Hepatocyte (in vitro differentiated cells): ENCODE data around the gene UBIAD1. TPM values are rescaled to one million over a fixed set of nuclear protein-coding genes. Genes with fewer than 3 reads are reported as not detected.

Experiments
- DNase-seq: peaks from one replicate; pipeline ENCODE4 v3.0.0-alpha.2; 2016; ENCODE audit warnings: low spot score
- H2AFZ ChIP-seq: fragments of 200-600 bp; sonication (generic); 2 replicates; pipeline ENCODE4 v1.6.0; 2016; ENCODE audit warnings: antibody characterized with exemption, mild to moderate bottlenecking
- H3K27ac ChIP-seq: fragments of 200-600 bp; sonication (generic); 2 replicates; pipeline ENCODE4 v1.5.1; 2016; ENCODE audit warnings: mild to moderate bottlenecking
- H3K27me3 ChIP-seq: fragments of 200-600 bp; sonication (generic); 2 replicates; pipeline ENCODE4 v1.6.1; 2016
- H3K36me3 ChIP-seq: fragments of 200-600 bp; sonication (generic); replicated peaks from 2 replicates; pipeline ENCODE4 v1.5.1; 2016; ENCODE audit warnings: low read depth; ENCODE audit not compliant: insufficient read depth
- H3K4me1 ChIP-seq: fragments of 200-600 bp; sonication (generic); 2 replicates; pipeline ENCODE4 v1.5.1; 2016; ENCODE audit warnings: mild to moderate bottlenecking, moderate library complexity; ENCODE audit not compliant: insufficient read depth
- H3K4me2 ChIP-seq: fragments of 200-600 bp; sonication (generic); 2 replicates; pipeline ENCODE4 v1.6.0; 2016
- H3K4me3 ChIP-seq: fragments of 200-600 bp; sonication (generic); 2 replicates; pipeline ENCODE4 v1.5.1; 2016; ENCODE audit warnings: mild to moderate bottlenecking
- H3K79me2 ChIP-seq: fragments of 200-600 bp; sonication (generic); 2 replicates; pipeline ENCODE4 v1.6.0; 2017; ENCODE audit warnings: mild to moderate bottlenecking
- H3K9me2 ChIP-seq: fragments of 200-600 bp; sonication (generic); replicated peaks from 2 replicates; pipeline ENCODE4 v1.6.0; 2017; ENCODE audit warnings: mild to moderate bottlenecking; ENCODE audit not compliant: insufficient read depth
- H3K9me3 ChIP-seq: fragments of 200-600 bp; sonication (generic); 2 replicates; pipeline ENCODE4 v1.5.1; 2016; ENCODE audit warnings: low read depth, mild to moderate bottlenecking
- H4K20me1 ChIP-seq: fragments of 200-600 bp; sonication (generic); 2 replicates; pipeline ENCODE4 v1.6.0; 2016; ENCODE audit warnings: mild to moderate bottlenecking; ENCODE audit not compliant: insufficient read depth, poor library complexity, severe bottlenecking
- EZH2 ChIP-seq: fragments of 200-600 bp; sonication (generic); IDR thresholded peaks from 2 replicates; pipeline ENCODE4 v1.6.1; 2016; ENCODE audit warnings: antibody characterized with exemption, mild to moderate bottlenecking, borderline replicate concordance
- EZH2phosphoT487 ChIP-seq: fragments of 200-600 bp; sonication (generic); IDR thresholded peaks from one replicate; pipeline ENCODE4 v1.6.1; 2018; ENCODE audit warnings: antibody characterized with exemption, mild to moderate bottlenecking, low read depth, moderate library complexity; ENCODE audit not compliant: unreplicated experiment, severe bottlenecking
- WGBS: methylation state at CpG from one replicate; pipeline ENCODE4 v1.1.6; 2016; ENCODE audit warnings: low lambda C conversion rate; ENCODE audit errors: missing lambda C conversion rate; 5-methylcytosine and 5-hydroxymethylcytosine counted together
- polyA plus RNA-seq: library from polyadenylated mRNA; unstranded; fragments of >200 nt; fragmentation: Nextera tagmentation; extraction: Ambion mirVana; gene quantifications from 2 replicates; pipeline ENCODE4 v1.2.1, GENCODE V29; 2016
- total RNA-seq: library from RNA; depleted of rRNA; stranded (reverse); fragments of >200 nt; gene quantifications from 2 replicates; pipeline ENCODE4 v1.2.3, GENCODE V29; 2014
- TF ChIP-seq, protein P1 (sequence below): fragments of 200-600 bp; sonication (generic); IDR thresholded peaks from 2 replicates; pipeline ENCODE4 v1.5.1; 2016; ENCODE audit warnings: antibody characterized with exemption, mild to moderate bottlenecking; ENCODE audit not compliant: poor library complexity

Gene UBIAD1
- total and polyA plus RNA-seq, 2 experiments from 2014 or later: 9.1 to 18.3 TPM

DNA sequence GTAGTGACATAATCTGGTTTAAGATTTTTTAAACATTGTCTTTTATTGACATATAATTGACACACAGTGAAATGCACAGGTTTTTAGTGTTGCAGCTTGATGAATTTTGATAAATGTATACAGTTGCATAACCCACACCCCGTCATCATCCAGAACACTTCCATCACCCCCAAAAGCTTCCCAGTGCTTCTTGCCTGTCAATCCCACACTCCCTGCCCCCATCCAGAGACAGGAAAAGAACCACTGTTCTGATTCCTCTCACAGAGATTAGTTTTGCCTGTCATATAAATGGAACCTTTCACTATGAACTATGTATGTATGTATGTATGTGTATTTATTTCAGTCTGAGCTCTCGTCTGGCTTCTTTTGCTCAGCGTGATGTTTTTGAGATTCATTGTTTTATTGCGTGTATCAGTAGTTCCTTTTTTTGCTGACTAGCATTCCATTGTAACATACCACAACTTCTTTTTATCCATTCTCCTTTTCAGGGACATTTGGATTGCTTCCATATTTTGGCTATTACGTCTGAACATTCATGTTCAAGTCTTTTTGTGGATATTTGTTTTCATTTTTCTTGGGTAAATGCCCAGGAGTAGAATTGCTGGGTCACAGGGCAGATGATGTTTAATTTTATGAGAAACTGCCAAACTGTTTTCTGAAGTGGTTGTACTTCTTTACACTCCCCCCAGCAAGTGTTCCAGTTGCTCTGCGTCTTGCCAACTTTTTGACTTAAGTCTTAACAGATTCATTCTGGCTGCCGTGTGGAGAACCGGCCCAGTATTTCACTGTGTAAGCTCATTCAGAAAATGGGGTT lies 8.7 kb downstream of the UBIAD1 start:
- H3K4me2 ChIP-seq: no peak overlapping the region
- H3K27ac ChIP-seq: no peak overlapping the region

DNA sequence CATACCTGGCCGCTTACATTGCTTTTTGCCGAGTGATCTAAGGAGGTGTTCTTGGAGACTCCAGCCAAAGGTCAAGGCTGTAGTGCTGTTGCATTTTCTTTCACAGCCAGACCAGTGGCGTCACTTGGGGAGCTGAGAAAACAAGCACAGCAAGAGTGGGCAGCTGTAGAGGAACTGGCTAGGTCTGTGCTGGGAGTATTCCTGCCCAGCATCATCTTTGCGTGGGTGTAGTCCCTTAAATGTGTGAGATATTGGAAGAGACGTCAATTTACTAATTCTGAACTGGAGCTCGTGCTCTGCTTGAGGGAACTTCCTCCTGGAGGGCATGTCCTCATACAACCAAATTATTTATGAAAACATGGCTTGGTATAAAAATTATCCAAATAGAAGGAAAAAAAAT lies 10.2 kb downstream of the UBIAD1 start:
- Histone ChIP-seq H3K9me3 (no peaks in the 10 kb centered on the region), H3K4me1 (no peaks in the 10 kb centered on the region), H3K4me3 (no peak overlapping the region), H4K20me1 (peaks cover 6% of the 10 kb centered on the region), H3K36me3 (no peaks in the 10 kb centered on the region), H2AFZ (no peak overlapping the region), H3K27me3 (no peaks in the 10 kb centered on the region), H3K4me2 (no peak overlapping the region), H3K9me2 (no peaks in the 10 kb centered on the region), H3K79me2 (peaks cover 3% of the 10 kb centered on the region), H3K27ac (no peak overlapping the region)
- TF ChIP-seq EZH2: no peak
- no peak for TF ChIP-seq EZH2phosphoT487
- TF ChIP-seq, protein P1, sequence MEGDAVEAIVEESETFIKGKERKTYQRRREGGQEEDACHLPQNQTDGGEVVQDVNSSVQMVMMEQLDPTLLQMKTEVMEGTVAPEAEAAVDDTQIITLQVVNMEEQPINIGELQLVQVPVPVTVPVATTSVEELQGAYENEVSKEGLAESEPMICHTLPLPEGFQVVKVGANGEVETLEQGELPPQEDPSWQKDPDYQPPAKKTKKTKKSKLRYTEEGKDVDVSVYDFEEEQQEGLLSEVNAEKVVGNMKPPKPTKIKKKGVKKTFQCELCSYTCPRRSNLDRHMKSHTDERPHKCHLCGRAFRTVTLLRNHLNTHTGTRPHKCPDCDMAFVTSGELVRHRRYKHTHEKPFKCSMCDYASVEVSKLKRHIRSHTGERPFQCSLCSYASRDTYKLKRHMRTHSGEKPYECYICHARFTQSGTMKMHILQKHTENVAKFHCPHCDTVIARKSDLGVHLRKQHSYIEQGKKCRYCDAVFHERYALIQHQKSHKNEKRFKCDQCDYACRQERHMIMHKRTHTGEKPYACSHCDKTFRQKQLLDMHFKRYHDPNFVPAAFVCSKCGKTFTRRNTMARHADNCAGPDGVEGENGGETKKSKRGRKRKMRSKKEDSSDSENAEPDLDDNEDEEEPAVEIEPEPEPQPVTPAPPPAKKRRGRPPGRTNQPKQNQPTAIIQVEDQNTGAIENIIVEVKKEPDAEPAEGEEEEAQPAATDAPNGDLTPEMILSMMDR: no peak
- DNase-seq: no peak
- WGBS: 97% methylated on average over 6 of the region's 6 CpGs

More for the DNA sequence above, 8.7 kb downstream of the UBIAD1 start:
- no peak overlapping the region for H3K4me3 ChIP-seq
- no peaks in the 10 kb centered on the region for H3K9me2 ChIP-seq
- DNase-seq: no peak
- TF ChIP-seq EZH2phosphoT487 (no peak), EZH2 (no peak)
- TF ChIP-seq, protein P1: no peak
- peaks cover 6% of the 10 kb centered on the region for H4K20me1 ChIP-seq
- no peaks in the 10 kb centered on the region for H3K27me3 ChIP-seq
- H3K9me3 ChIP-seq: no peaks in the 10 kb centered on the region
- WGBS: 81% methylated on average over 8 of the region's 8 CpGs
- H3K79me2 ChIP-seq: peaks cover 15% of the 10 kb centered on the region
- no peaks in the 10 kb centered on the region for H3K36me3 ChIP-seq
- no peak overlapping the region for H2AFZ ChIP-seq
- no peaks in the 10 kb centered on the region for H3K4me1 ChIP-seq

DNA sequence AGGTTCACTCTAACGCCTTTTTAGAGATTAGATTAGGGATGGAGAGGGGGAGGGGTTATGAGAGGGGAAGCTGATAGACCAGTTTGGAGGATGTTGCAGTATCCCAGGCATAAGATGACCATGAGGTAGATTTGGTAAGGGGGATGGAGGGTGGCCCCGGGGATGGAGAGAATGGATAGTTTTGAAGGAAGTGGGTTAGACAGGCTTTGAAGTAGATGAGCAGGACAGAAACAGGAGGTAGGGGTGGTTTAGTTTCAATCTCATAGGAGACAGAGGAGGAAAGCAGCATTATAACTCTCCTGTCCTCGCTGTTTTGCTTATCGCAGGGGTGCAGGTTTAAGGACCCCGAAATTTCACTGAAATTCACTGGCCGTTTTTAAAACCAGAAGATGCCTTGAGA lies 11.8 kb downstream of the UBIAD1 start:
- Histone ChIP-seq H3K4me1 (no peaks in the 10 kb centered on the region), H3K27me3 (no peaks in the 10 kb centered on the region), H4K20me1 (peaks cover under 1% of the 10 kb centered on the region), H3K4me3 (no peak overlapping the region), H2AFZ (no peak overlapping the region), H3K4me2 (no peak overlapping the region), H3K9me2 (no peaks in the 10 kb centered on the region), H3K9me3 (no peaks in the 10 kb centered on the region), H3K79me2 (no peaks in the 10 kb centered on the region), H3K27ac (no peak overlapping the region), H3K36me3 (no peaks in the 10 kb centered on the region)
- TF ChIP-seq, protein P1: no peak
- TF ChIP-seq EZH2phosphoT487 (no peak), EZH2 (no peak)
- 83% methylated on average over 6 of the region's 6 CpGs for whole genome bisulfite sequencing
- no peak for DNase-seq
